Neural progenitor cell (in vitro differentiated cells): Measurements from ENCODE around the gene CCAR1. TPM values are rescaled to one million over a fixed set of nuclear protein-coding genes. Genes with fewer than 3 reads are reported as not detected.

Source experiments
- DNase-seq: peaks from one replicate; pipeline ENCODE4 v3.0.0-alpha.2; 2016; ENCODE audit warnings: low spot score
- H2AFZ ChIP-seq: fragments of 200-600 bp; sonication (generic); replicated peaks from 2 replicates; pipeline ENCODE4 v1.6.1; 2016; ENCODE audit warnings: antibody characterized with exemption
- H3F3A ChIP-seq: fragments of 200-600 bp; sonication (generic); 2 replicates; pipeline ENCODE4 v1.6.1; 2016; ENCODE audit warnings: antibody characterized with exemption, low read depth
- H3K27ac ChIP-seq: fragments of 200-600 bp; sonication (generic); 2 replicates; pipeline ENCODE4 v1.5.1; 2016; ENCODE audit warnings: mild to moderate bottlenecking
- H3K27me3 ChIP-seq: fragments of 200-600 bp; sonication (generic); 2 replicates; pipeline ENCODE4 v1.6.1; 2016; ENCODE audit warnings: mild to moderate bottlenecking, moderate library complexity
- H3K36me3 ChIP-seq: fragments of 200-600 bp; sonication (generic); 2 replicates; pipeline ENCODE4 v1.5.1; 2016
- H3K4me1 ChIP-seq: fragments of 200-600 bp; sonication (generic); 2 replicates; pipeline ENCODE4 v1.6.1; 2016; ENCODE audit warnings: mixed run types
- H3K4me2 ChIP-seq: fragments of 200-600 bp; sonication (generic); 2 replicates; pipeline ENCODE4 v1.6.1; 2016
- H3K4me3 ChIP-seq: fragments of 200-600 bp; sonication (generic); 2 replicates; pipeline ENCODE4 v1.5.1; 2016
- H3K79me2 ChIP-seq: fragments of 200-600 bp; sonication (generic); 2 replicates; pipeline ENCODE4 v1.6.1; 2016; ENCODE audit warnings: low read depth
- H3K9ac ChIP-seq: fragments of 200-600 bp; sonication (generic); 2 replicates; pipeline ENCODE4 v1.6.1; 2016
- H3K9me3 ChIP-seq: fragments of 200-600 bp; sonication (generic); 2 replicates; pipeline ENCODE4 v1.5.1; 2016; ENCODE audit warnings: low read depth
- H4K20me1 ChIP-seq: fragments of 200-600 bp; sonication (generic); 2 replicates; pipeline ENCODE4 v1.6.1; 2016; ENCODE audit warnings: low read depth
- H3K27ac Mint-ChIP-seq: 3 replicates; pipeline ENCODE4 v1.8.0; 2021; ENCODE audit warnings: mixed read lengths
- H3K27me3 Mint-ChIP-seq: 2 replicates; pipeline ENCODE4 v1.8.0; 2022; ENCODE audit warnings: low read depth, mild to moderate bottlenecking, inconsistent platforms, moderate library complexity, mixed read lengths; ENCODE audit not compliant: insufficient read depth
- H3K36me3 Mint-ChIP-seq: 3 replicates; pipeline ENCODE4 v1.8.0; 2021; ENCODE audit warnings: mixed read lengths
- H3K4me1 Mint-ChIP-seq: 3 replicates; pipeline ENCODE4 v1.8.0; 2021; ENCODE audit warnings: mixed read lengths
- H3K4me3 Mint-ChIP-seq: 3 replicates; pipeline ENCODE4 v1.8.0; 2021; ENCODE audit warnings: mild to moderate bottlenecking, moderate library complexity, mixed read lengths
- H3K9me3 Mint-ChIP-seq: 3 replicates; pipeline ENCODE4 v1.8.0; 2020; ENCODE audit warnings: mixed read lengths
- CTCF ChIP-seq: fragments of 200-600 bp; sonication (generic); IDR thresholded peaks from 2 replicates; pipeline ENCODE4 v1.5.1; 2017; ENCODE audit warnings: antibody characterized with exemption, mild to moderate bottlenecking
- EZH2 ChIP-seq: fragments of 200-600 bp; sonication (generic); IDR thresholded peaks from 2 replicates; pipeline ENCODE4 v1.6.1; 2017; ENCODE audit warnings: antibody characterized with exemption, mild to moderate bottlenecking, moderate library complexity
- EZH2phosphoT487 ChIP-seq: fragments of 200-600 bp; sonication (generic); IDR thresholded peaks from 2 replicates; pipeline ENCODE4 v1.6.1; 2017; ENCODE audit warnings: antibody characterized with exemption
- total RNA-seq: library from RNA; depleted of rRNA; stranded (reverse); fragments of >200 nt; gene quantifications from 2 replicates; pipeline ENCODE4 v1.2.3, GENCODE V29; 2015; ENCODE audit warnings: low replicate concordance

The CCAR1 gene
- total RNA-seq, 1 donor from 2014 or later = 141 TPM

- Mint-ChIP-seq H3K4me3 (no peak overlapping the region), H3K27me3 (no peaks in the 10 kb centered on the region), H3K36me3 (peaks cover 46% of the 10 kb centered on the region), H3K4me1 (no peaks in the 10 kb centered on the region), H3K9me3 (no peaks in the 10 kb centered on the region), H3K27ac (no peak overlapping the region)
- DNase-seq = no peak
- Histone ChIP-seq H3K27ac (no peak overlapping the region), H3K27me3 (no peaks in the 10 kb centered on the region), H3K4me1 (no peaks in the 10 kb centered on the region), H4K20me1 (peaks cover 4% of the 10 kb centered on the region), H3K79me2 (no peaks in the 10 kb centered on the region), H3F3A (peaks cover 54% of the 10 kb centered on the region), H3K4me2 (no peak overlapping the region), H2AFZ (no peak overlapping the region), H3K36me3 (peaks cover 76% of the 10 kb centered on the region), H3K9me3 (no peaks in the 10 kb centered on the region), H3K4me3 (no peak overlapping the region), H3K9ac (no peak overlapping the region)
- TF ChIP-seq EZH2phosphoT487 (no peak), CTCF (no peak), EZH2 (no peak)
Observed at GRCh38 chr10:68752711-68753350, 31.8 kb downstream of the CCAR1 start.

- no peaks in the 10 kb centered on the region for H3K9me3 ChIP-seq
- H3K4me1 ChIP-seq = no peaks in the 10 kb centered on the region
- no peak overlapping the region for H3K4me3 Mint-ChIP-seq
- peaks cover 42% of the 10 kb centered on the region for H3F3A ChIP-seq
- H3K79me2 ChIP-seq = no peaks in the 10 kb centered on the region
- no peak overlapping the region for H3K27ac Mint-ChIP-seq
- H3K4me2 ChIP-seq = no peak overlapping the region
- no peak overlapping the region for H3K27ac ChIP-seq
- no peak overlapping the region for H3K9ac ChIP-seq
- no peaks in the 10 kb centered on the region for H3K27me3 ChIP-seq
- no peak for DNase-seq
- peaks cover 3% of the 10 kb centered on the region for H3K27me3 Mint-ChIP-seq
- H3K36me3 Mint-ChIP-seq = peaks cover 41% of the 10 kb centered on the region
- no peaks in the 10 kb centered on the region for H3K4me1 Mint-ChIP-seq
- no peak for TF ChIP-seq EZH2phosphoT487
- TF ChIP-seq CTCF = no peak
- no peak for TF ChIP-seq EZH2
- peaks cover 71% of the 10 kb centered on the region for H3K36me3 ChIP-seq
- H4K20me1 ChIP-seq = peaks cover 4% of the 10 kb centered on the region
- H2AFZ ChIP-seq = no peak overlapping the region
- H3K4me3 ChIP-seq = no peak overlapping the region
- H3K9me3 Mint-ChIP-seq = no peaks in the 10 kb centered on the region
Observed at GRCh38 chr10:68756246-68756645, 35.2 kb downstream of the CCAR1 start.

- Mint-ChIP-seq H3K4me1 (no peaks in the 10 kb centered on the region), H3K36me3 (peaks cover 39% of the 10 kb centered on the region), H3K4me3 (no peak overlapping the region), H3K27me3 (peaks cover 3% of the 10 kb centered on the region), H3K9me3 (no peaks in the 10 kb centered on the region), H3K27ac (no peak overlapping the region)
- no peaks in the 10 kb centered on the region for H3K9me3 ChIP-seq
- H3K4me3 ChIP-seq = no peak overlapping the region
- H2AFZ ChIP-seq = no peak overlapping the region
- peaks cover 4% of the 10 kb centered on the region for H4K20me1 ChIP-seq
- no peak overlapping the region for H3K4me2 ChIP-seq
- H3K27me3 ChIP-seq = no peaks in the 10 kb centered on the region
- peaks cover 39% of the 10 kb centered on the region for H3F3A ChIP-seq
- H3K27ac ChIP-seq = no peak overlapping the region
- no peak overlapping the region for H3K9ac ChIP-seq
- DNase-seq = no peak
- H3K36me3 ChIP-seq = peaks cover 68% of the 10 kb centered on the region
- TF ChIP-seq CTCF = no peak
- no peak for TF ChIP-seq EZH2
- TF ChIP-seq EZH2phosphoT487 = no peak
- no peaks in the 10 kb centered on the region for H3K79me2 ChIP-seq
- H3K4me1 ChIP-seq = no peaks in the 10 kb centered on the region
Observed at GRCh38 chr10:68756766-68757165, 35.7 kb downstream of the CCAR1 start.
